AG04449 (cell line): Measurements from ENCODE around the gene AIFM3.
A peak's percentile ranks its signal among the peaks of the same experiment; 100 is the strongest.

Experiments used
- CTCF ChIA-PET: fragments of 350-600 bp; formaldehyde crosslinking; extraction: SDS; loops from one replicate; lab custom pipeline; 2021; ENCODE audit warnings: antibody characterized with exemption; lab: Yijun Ruan, JAX
- POLR2A ChIA-PET: fragments of 400-600, 350-600 bp; formaldehyde crosslinking; extraction: SDS; loops from one replicate; lab custom pipeline; 2020; ENCODE audit warnings: antibody characterized with exemption, inconsistent platforms; lab: Yijun Ruan, JAX
- DNase-seq: peaks from one replicate; pipeline ENCODE4 v3.0.0-alpha.2; 2010; ENCODE audit warnings: low read depth, low spot score
- H3K4me3 ChIP-seq: 2 replicates; pipeline ENCODE4 v1.5.1; 2011; ENCODE audit warnings: low read depth, mild to moderate bottlenecking, control low read depth, low read length
- CTCF ChIP-seq: IDR thresholded peaks from one replicate; pipeline ENCODE4 v1.5.1; 2011; ENCODE audit warnings: mild to moderate bottlenecking, moderate library complexity, low read length, control low read depth, inconsistent platforms; ENCODE audit not compliant: insufficient read depth; ENCODE audit errors: missing control alignments

The AIFM3 gene

GRCh38 chr22:20963201-20964052 is 3.6 kb upstream of the AIFM3 start:
- no peak overlapping the region for H3K4me3 ChIP-seq
- DNase-seq = no peak
- TF ChIP-seq CTCF = no peak
- ChIA-PET POLR2A (no interaction called here), CTCF (interaction anchor here (0.8 to 8.9 kb wide), 8 partner anchors 8 to 81 kb away, joined by 3 to 80 read pairs (median 3); partner anchors contain the start of gene LZTR1)

GRCh38 chr22:20964090-20964798 is 2.8 kb upstream of the AIFM3 start:
- DNase-seq = no peak
- H3K4me3 ChIP-seq = no peak overlapping the region; the same call in 1 of the 2 replicates
- ChIA-PET POLR2A (no interaction called here), CTCF (interaction anchor here (1.2 to 8.9 kb wide), 5 partner anchors 8 to 47 kb away, joined by 3 to 80 read pairs (median 6); partner anchors contain the start of gene LZTR1)
- no peak for TF ChIP-seq CTCF

GRCh38 chr22:20964799-20965103 is 2.3 kb upstream of the AIFM3 start:
- DNase-seq = no peak
- no peak for TF ChIP-seq CTCF
- ChIA-PET CTCF (interaction anchor here (1.2 to 7.0 kb wide), 3 partner anchors 15 to 48 kb away, joined by 3 to 54 read pairs (median 6); partner anchors contain the start of gene LZTR1), POLR2A (no interaction called here)
- peak overlapping the region; percentile 12; the same call in 1 of the 2 replicates for H3K4me3 ChIP-seq

- ChIA-PET POLR2A (no interaction called here), CTCF (interaction anchor here (1.2 to 2.6 kb wide), 2 partner anchors 17 to 49 kb away, joined by 3 to 6 read pairs; partner anchors contain the start of gene LZTR1)
Observed at GRCh38 chr22:20965104-20965887, 1.8 kb upstream of the AIFM3 start.

More at GRCh38 chr22:20965104-20965887, 1.8 kb upstream of the AIFM3 start:
- peak overlapping the region; percentile 9; the same call in 1 of the 2 replicates for H3K4me3 ChIP-seq
- no peak for TF ChIP-seq CTCF
- no peak for DNase-seq
